ENCODE results near the gene C5orf24. TPM values are rescaled to one million over a fixed set of nuclear protein-coding genes. Genes with fewer than 3 reads are reported as not detected.
"Not testable (repeated sequence)": the region's sequence is repeated elsewhere in the genome, so short reads cannot be mapped to it uniquely, and the experiment has no call there.

Gene C5orf24
- total and polyA plus RNA-seq, 8 donors, result 6.0 to 17.2 (median 13.8) TPM

DNA sequence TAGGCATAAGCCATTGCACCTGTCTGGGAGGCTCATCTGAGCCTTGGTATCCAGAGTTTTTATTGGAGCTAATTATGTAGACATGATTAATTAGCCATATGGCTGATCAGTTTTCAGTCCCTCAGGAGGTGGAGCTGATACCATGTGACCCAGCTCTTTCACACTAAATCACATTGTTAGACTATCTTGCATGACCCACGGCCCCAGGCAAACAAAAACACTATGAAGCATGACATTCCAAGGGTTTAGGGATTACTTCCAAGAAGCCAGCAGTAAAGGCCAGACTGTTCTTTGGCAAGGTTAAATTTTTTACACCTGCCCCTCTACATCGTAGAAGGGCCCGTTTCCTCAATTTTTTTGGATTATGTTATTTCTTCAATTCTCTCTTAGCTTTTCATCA is 5.0 kb upstream of the C5orf24 start:
- ATAC-seq (no peak), FAIRE-seq (no peak), DNase-seq (no peak)
- intact Hi-C loops (cut with DNase I), result no loop called here
- WGBS, 2 donors, result 51 to 66% methylated on average over 3 of the region's 3 CpGs
- Histone ChIP-seq H3K36me3 (no peaks in the 10 kb centered on the region), H3K27me3 (no peaks in the 10 kb centered on the region), H3K4me1 (peaks cover 9% of the 10 kb centered on the region in 3 donors), H3K27ac (no peak overlapping the region), H3K4me3 (no peak overlapping the region), H3K9me3 (no peaks in the 10 kb centered on the region)
- TF ChIP-seq CTCF (IDR thresholded peaks at IDR 0.05), result no peak

DNA sequence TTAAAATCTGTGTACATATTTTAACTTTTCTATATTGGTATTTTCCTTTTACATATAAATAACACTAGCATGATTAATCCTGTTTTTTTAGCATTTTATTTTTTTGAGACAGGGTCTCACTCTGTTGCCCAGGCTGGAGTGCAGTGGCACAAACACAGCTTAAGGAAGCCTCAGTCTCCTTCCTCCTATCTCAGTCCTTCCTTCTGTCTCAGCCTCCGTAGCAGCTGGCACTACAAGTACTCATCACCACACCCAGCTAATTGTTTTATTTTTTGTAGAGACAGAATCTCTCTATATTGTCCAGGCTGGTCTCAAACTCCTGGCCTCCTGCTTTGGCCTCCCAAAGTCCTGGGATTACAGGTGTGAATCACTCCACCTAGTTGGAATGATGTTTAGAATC is 1.5 kb upstream of the C5orf24 start:
- H3K27me3 ChIP-seq, result no peaks in the 10 kb centered on the region
- FAIRE-seq, result no peak
- TF ChIP-seq CTCF (IDR thresholded peaks at IDR 0.05), result no peak
- no peak for ATAC-seq
- H3K36me3 ChIP-seq, result no peaks in the 10 kb centered on the region
- WGBS, 2 donors, result 88 to 98% methylated on average over 1 of the region's 1 CpG
- no peak overlapping the region for H3K4me3 ChIP-seq
- no peak for DNase-seq
- no peak overlapping the region for H3K27ac ChIP-seq
- no peaks in the 10 kb centered on the region for H3K9me3 ChIP-seq
- H3K4me1 ChIP-seq, result peaks cover 0 to 17% (median 8%) of the 10 kb centered on the region in 3 donors
- intact Hi-C loops (cut with DNase I), result no loop called here

DNA sequence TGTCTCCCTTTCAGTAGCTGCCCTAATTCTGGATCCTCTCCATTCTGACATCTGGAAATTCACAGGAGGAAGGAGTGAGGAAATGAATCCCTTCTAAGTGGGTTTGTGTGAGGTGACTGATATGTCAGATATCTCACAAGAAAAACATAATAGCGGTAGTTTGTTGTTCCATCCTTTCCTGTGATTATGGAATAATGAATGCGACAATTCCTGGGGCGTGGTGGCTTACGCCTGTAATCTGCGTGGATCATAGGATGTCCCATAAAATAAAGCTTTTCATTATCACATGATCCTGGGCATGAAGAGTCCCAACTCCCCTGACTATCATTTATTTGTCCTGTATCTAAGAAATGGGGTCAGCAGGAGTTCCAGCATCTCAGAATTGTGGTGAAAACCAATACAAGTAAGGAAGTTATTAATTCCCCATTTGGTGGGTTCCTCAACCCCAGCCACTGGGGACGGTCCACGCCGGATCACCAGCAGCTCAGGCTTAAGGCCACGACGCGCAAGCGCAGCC is 375 bp upstream of the C5orf24 start:
- no peak for DNase-seq
- TF ChIP-seq CTCF (IDR thresholded peaks at IDR 0.05), result no peak
- 6% methylated on average over 12 of the region's 12 CpGs for WGBS, 2 donors
- intact Hi-C loops (cut with DNase I), result no loop called here
- Histone ChIP-seq H3K27me3 (no peaks in the 10 kb centered on the region), H3K4me1 (peaks cover 0 to 18% (median 8%) of the 10 kb centered on the region in 3 donors), H3K36me3 (no peaks in the 10 kb centered on the region), H3K9me3 (no peaks in the 10 kb centered on the region), H3K27ac (peak overlapping the region; percentile 81 to 93 (median 90)), H3K4me3 (peak overlapping the region in 3 of 4 donors; percentile 66 to 83 (median 80))
- no peak for FAIRE-seq
- ATAC-seq, result peak in 1 of 4 donors; percentile 2

DNA sequence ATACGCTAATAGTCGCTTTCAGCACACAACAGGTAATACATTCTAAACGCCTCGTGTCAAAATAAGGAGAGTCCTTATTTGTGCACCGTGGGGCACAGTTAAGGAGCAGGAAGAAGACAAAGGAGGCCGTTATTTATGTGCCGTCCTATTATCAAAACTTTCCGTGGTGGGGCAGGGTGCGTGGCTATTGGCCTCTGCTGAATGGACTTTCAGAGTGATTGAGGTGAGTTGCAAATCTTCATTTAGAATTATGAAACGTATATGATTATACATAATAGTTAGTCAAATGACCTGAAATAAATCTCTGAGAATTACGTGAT is 833 bp downstream of the C5orf24 start:
- Histone ChIP-seq H3K27me3 (no peaks in the 10 kb centered on the region), H3K36me3 (no peaks in the 10 kb centered on the region), H3K27ac (peak overlapping the region; percentile 81 to 93 (median 90)), H3K4me3 (peak overlapping the region; percentile 66 to 90 (median 82)), H3K9me3 (no peaks in the 10 kb centered on the region), H3K4me1 (peaks cover 0 to 18% (median 11%) of the 10 kb centered on the region in 3 donors)
- peak in 3 of 4 donors; percentile 1 to 2 (median 1) for ATAC-seq
- WGBS, 2 donors, result 0 to 1% methylated on average over 11 of the region's 11 CpGs
- DNase-seq, result no peak
- no peak for TF ChIP-seq CTCF (IDR thresholded peaks at IDR 0.05)
- intact Hi-C loops (cut with DNase I), result no loop called here
- FAIRE-seq, result no peak

DNA sequence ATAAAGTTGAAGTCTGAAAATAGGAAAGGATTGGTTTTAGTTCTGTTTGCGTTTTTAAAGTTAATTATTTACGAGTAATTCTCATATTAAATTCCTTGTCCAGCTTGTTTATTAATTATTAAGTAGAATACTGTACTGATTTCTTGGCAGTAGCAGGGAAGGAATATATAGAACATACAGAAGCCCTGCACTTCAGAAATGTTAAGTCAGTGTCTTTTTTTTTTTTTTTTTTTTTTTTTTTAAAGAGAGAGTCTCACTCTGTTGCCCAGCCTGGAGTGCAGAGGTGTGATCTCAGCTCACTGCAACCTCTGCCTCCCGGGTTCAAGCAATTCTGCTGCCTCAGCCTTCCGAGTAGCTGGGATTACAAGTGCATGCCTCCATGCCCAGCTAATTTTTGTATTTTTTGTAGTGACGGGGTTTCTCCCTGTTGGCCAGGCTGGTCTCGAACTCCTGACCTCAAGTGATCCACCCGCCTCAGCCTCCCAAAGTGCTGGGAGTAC is 3.7 kb downstream of the C5orf24 start:
- H3K4me3 ChIP-seq; DNase-seq; H3K27me3 ChIP-seq; ATAC-seq; FAIRE-seq; H3K9me3 ChIP-seq; H3K27ac ChIP-seq; H3K36me3 ChIP-seq; intact Hi-C loops (cut with DNase I): not testable (repeated sequence)
- WGBS, 2 donors, result 68 to 69% methylated on average over 7 of the region's 7 CpGs
- peaks cover 0 to 27% (median 18%) of the 10 kb centered on the region in 3 donors for H3K4me1 ChIP-seq
